Liver (tissue), 9 donors: ENCODE measurements around the gene AP2A2. TPM values are rescaled to one million over a fixed set of nuclear protein-coding genes. Genes with fewer than 3 reads are reported as not detected.

Experiments used
- DNase-seq: peaks from one replicate; pipeline ENCODE4 v3.0.0-alpha.2; 2017; ENCODE audit warnings: low spot score
- H3K27ac ChIP-seq, 2 donors: one replicate each; pipeline ENCODE4 v1.7.0; 2013; ENCODE audit warnings: inconsistent platforms in 2 of 2, low read length in 2 of 2, control low read depth in 1 of 2, low read depth in 1 of 2, mild to moderate bottlenecking in 1 of 2
- H3K27me3 ChIP-seq, 4 donors: one replicate each; pipeline versions ENCODE4 v1.6.1 to v1.7.0; 2013; ENCODE audit warnings: low read length in 3 of 4, inconsistent platforms in 1 of 4, mild to moderate bottlenecking in 1 of 4, moderate library complexity in 1 of 4; ENCODE audit not compliant: control insufficient read depth in 4 of 4, insufficient read depth in 4 of 4
- H3K36me3 ChIP-seq, 4 donors: one replicate each; pipeline versions ENCODE4 v1.6.1 to v1.7.0; 2013; ENCODE audit warnings: low read length in 3 of 4, mild to moderate bottlenecking in 3 of 4, low read depth in 1 of 4, moderate library complexity in 1 of 4; ENCODE audit not compliant: control insufficient read depth in 4 of 4, insufficient read depth in 3 of 4
- H3K4me1 ChIP-seq, 4 donors: one replicate each; pipeline versions ENCODE4 v1.6.1 to v1.7.0; 2013; ENCODE audit warnings: low read length in 3 of 4, mild to moderate bottlenecking in 3 of 4, moderate library complexity in 1 of 4; ENCODE audit not compliant: control insufficient read depth in 4 of 4, insufficient read depth in 4 of 4
- H3K4me3 ChIP-seq, 3 donors: one replicate each; pipeline versions ENCODE4 v1.6.1 to v1.7.0; 2013; ENCODE audit warnings: low read length in 3 of 3, control low read depth in 1 of 3, low read depth in 1 of 3, mild to moderate bottlenecking in 1 of 3
- H3K9ac ChIP-seq, 2 donors: one replicate each; pipeline ENCODE4 v1.7.0; 2013; ENCODE audit warnings: low read length in 2 of 2, mild to moderate bottlenecking in 2 of 2, moderate library complexity in 2 of 2, control low read depth in 1 of 2, low read depth in 1 of 2
- H3K9me3 ChIP-seq, 4 donors: one replicate each; pipeline versions ENCODE4 v1.6.1 to v1.7.0; 2013; ENCODE audit warnings: low read length in 3 of 4; ENCODE audit not compliant: control insufficient read depth in 4 of 4
- CTCF ChIP-seq: fragments of 150-350 bp; IDR thresholded peaks from 2 replicates; pipeline ENCODE4 v1.5.1; 2017; ENCODE audit warnings: improper control_type of control experiment, low read depth, low read length; ENCODE audit not compliant: missing input control
- FOXA1 ChIP-seq: IDR thresholded peaks from 2 replicates; pipeline ENCODE4 v1.6.1; 2016; ENCODE audit warnings: antibody characterized with exemption
- FOXA2 ChIP-seq: IDR thresholded peaks from 2 replicates; pipeline ENCODE4 v1.6.1; 2016; ENCODE audit warnings: antibody characterized with exemption
- GABPA ChIP-seq, 2 donors: IDR thresholded peaks in 1 of 2; conservative IDR thresholded peaks in 1 of 2; 2 replicates each; pipeline ENCODE4 v1.6.1; 2016; ENCODE audit warnings: antibody characterized with exemption in 2 of 2, mild to moderate bottlenecking in 1 of 2, moderate library complexity in 1 of 2
- HNF4A ChIP-seq, 2 donors: conservative IDR thresholded peaks; 2 replicates each; pipeline ENCODE4 v1.6.1; 2016; ENCODE audit warnings: antibody characterized with exemption in 2 of 2, mild to moderate bottlenecking in 2 of 2
- JUND ChIP-seq, 2 donors: IDR thresholded peaks; 2 replicates each; pipeline ENCODE4 v1.6.1; 2016; ENCODE audit warnings: antibody characterized with exemption in 2 of 2
- MAX ChIP-seq: IDR thresholded peaks from 2 replicates; pipeline ENCODE4 v1.6.1; 2016; ENCODE audit warnings: antibody characterized with exemption
- RAD21 ChIP-seq, 2 donors: IDR thresholded peaks; 2 replicates each; pipeline ENCODE4 v1.6.1; 2016; ENCODE audit warnings: antibody characterized with exemption in 2 of 2, mild to moderate bottlenecking in 2 of 2
- REST ChIP-seq: IDR thresholded peaks from 2 replicates; pipeline ENCODE4 v1.6.1; 2016; ENCODE audit warnings: antibody characterized with exemption, mild to moderate bottlenecking
- RXRA ChIP-seq, 2 donors: IDR thresholded peaks; 2 replicates each; pipeline ENCODE4 v1.6.1; 2017 to 2018; ENCODE audit warnings: antibody characterized with exemption in 2 of 2, mild to moderate bottlenecking in 1 of 2
- SP1 ChIP-seq: IDR thresholded peaks from 2 replicates; pipeline ENCODE4 v1.6.1; 2018; ENCODE audit warnings: antibody characterized with exemption, mild to moderate bottlenecking
- ZBTB33 ChIP-seq: IDR thresholded peaks from 2 replicates; pipeline ENCODE4 v1.6.1; 2016; ENCODE audit warnings: antibody characterized with exemption
- whole genome bisulfite sequencing: extraction: QIAGEN DNeasy Blood & Tissue Kit; methylation state at CpG from one replicate; pipeline ENCODE4 v1.1.7; 2013; 5-methylcytosine and 5-hydroxymethylcytosine counted together
- polyA plus RNA-seq, 2 donors: library from polyadenylated mRNA; stranded (reverse) in 1 of 2; unstranded in 1 of 2; fragments of 200-250 nt in 1 of 2; fragments of >200 nt in 1 of 2; fragmentation: Nextera tagmentation in 1 of 2; extraction: Ambion mirVana in 1 of 2; gene quantifications; one replicate each; pipeline versions ENCODE4 v1.2.1 to v1.2.3, GENCODE V29; 2013 to 2015
- total RNA-seq, 2 donors: library from RNA; depleted of rRNA; stranded (reverse); fragments of >200 nt; gene quantifications; one replicate each; pipeline ENCODE4 v1.2.3, GENCODE V29; 2014
- TF ChIP-seq, protein P1 (sequence below): IDR thresholded peaks from 2 replicates; pipeline ENCODE4 v1.6.1; 2016; ENCODE audit warnings: antibody characterized with exemption
- donor health status: healthy.
- donor health status: healthy.
- donor health status: healthy.
- donor health status: healthy.
- donor health status: healthy.

The AP2A2 gene
- total and polyA plus RNA-seq, 4 donors, result 20.5 to 39.7 (median 23.8) TPM

DNA sequence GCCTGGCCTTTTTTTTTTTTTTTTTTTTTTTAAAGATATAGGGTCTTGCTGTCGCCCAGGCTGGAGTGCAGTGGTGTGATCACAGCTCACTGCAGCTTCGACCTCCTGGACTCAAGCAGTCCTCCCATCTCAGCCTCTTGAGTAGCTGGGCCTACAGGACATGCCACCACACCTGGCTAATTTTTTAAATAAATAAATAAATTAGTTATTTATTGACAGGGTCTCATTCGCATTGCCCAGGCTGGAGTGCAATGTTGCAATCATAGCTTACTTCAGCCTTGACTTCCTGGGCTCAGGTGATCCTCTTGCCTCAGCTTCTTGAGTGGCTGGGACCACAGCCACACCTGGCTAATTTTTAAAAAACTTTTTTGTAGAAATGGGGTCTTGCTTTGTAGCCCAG lies 10.5 kb downstream of the AP2A2 start (continued):
- TF ChIP-seq REST (peak; percentile 27), SP1 (peak; percentile 21), HNF4A (conservative IDR thresholded peaks at IDR 0.05) (peak; percentile 53 to 73), MAX (peak; percentile 21)
- TF ChIP-seq, protein P1, sequence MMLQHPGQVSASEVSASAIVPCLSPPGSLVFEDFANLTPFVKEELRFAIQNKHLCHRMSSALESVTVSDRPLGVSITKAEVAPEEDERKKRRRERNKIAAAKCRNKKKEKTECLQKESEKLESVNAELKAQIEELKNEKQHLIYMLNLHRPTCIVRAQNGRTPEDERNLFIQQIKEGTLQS, result no peak

GRCh38 chr11:937841-938261 lies 12.2 kb downstream of the AP2A2 start:
- no peak for DNase-seq
- peaks cover 12 to 54% (median 39%) of the 10 kb centered on the region in 4 donors for H3K4me1 ChIP-seq
- peak in 1 of 2 donors; percentile 4 for TF ChIP-seq RXRA (IDR thresholded peaks at IDR 0.05)
- no peak for TF ChIP-seq CTCF
- TF ChIP-seq, protein P1, result no peak
- TF ChIP-seq RAD21 (IDR thresholded peaks at IDR 0.05), result peak in 1 of 2 donors; percentile 13
- H3K9me3 ChIP-seq, result no peaks in the 10 kb centered on the region
- H3K9ac ChIP-seq, result no peak overlapping the region
- H3K27ac ChIP-seq, result no peak overlapping the region
- H3K27me3 ChIP-seq, result no peaks in the 10 kb centered on the region
- H3K36me3 ChIP-seq, result no peaks in the 10 kb centered on the region
- WGBS, result 63% methylated on average over 10 of the region's 10 CpGs
- no peak overlapping the region for H3K4me3 ChIP-seq

DNA sequence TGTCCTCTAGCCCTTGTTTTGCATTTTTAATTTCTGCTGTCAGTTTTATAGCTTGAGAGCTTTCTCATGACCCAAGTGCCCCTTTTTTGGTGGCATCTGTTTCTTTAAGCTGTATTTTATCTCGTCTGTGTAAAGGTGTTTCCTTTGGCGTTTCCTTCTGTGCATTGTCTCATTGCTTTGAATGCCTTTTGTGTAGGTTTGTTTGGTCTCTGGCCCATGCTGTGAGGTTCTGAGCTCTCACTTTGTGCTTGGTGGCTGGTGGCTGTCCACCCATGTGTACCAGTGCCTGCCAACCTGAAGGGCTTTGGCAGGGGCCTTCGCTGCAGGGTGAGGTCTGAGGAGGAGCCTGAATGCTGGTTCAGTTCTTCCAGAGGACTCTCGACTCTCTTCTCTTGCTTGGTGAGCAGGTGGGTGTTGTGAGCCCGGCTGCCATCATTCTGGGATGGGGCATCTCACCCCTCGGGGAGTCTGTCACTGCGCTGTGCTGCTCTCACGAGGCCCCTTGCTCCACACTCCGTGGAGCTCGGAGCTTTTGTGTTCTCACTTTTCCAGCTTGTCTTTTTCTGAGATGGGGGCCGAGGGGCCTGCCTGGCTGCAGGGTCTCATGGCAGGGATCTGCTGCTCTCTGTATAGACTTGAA lies 14.9 kb downstream of the AP2A2 start:
- no peaks in the 10 kb centered on the region for H3K9me3 ChIP-seq
- no peak overlapping the region for H3K9ac ChIP-seq
- peak overlapping the region in 1 of 2 donors; percentile 71 for H3K27ac ChIP-seq
- WGBS, result 76% methylated on average over 11 of the region's 11 CpGs
- H3K4me1 ChIP-seq, result peaks cover 12 to 44% (median 29%) of the 10 kb centered on the region in 4 donors
- DNase-seq, result no peak
- H3K36me3 ChIP-seq, result peaks cover 2 to 5% (median 3%) of the 10 kb centered on the region in 4 donors
- no peak overlapping the region for H3K4me3 ChIP-seq
- H3K27me3 ChIP-seq, result no peaks in the 10 kb centered on the region
- TF ChIP-seq FOXA1, result no peak
- TF ChIP-seq REST, result no peak
- TF ChIP-seq JUND (IDR thresholded peaks at IDR 0.05), result no peak
- no peak for TF ChIP-seq ZBTB33
- TF ChIP-seq FOXA2, result no peak
- no peak for TF ChIP-seq RAD21 (IDR thresholded peaks at IDR 0.05)
- no peak for TF ChIP-seq HNF4A (conservative IDR thresholded peaks at IDR 0.05)
- TF ChIP-seq GABPA (IDR thresholded peaks at IDR 0.05 in 1 of 2, conservative IDR thresholded peaks at IDR 0.05 in 1 of 2), result no peak
- TF ChIP-seq MAX, result no peak
- TF ChIP-seq RXRA (IDR thresholded peaks at IDR 0.05), result no peak
